HG03571 (cell line): ENCODE data around the gene NCOA4.
"Not testable (repeated sequence)": the region's sequence is repeated elsewhere in the genome, so short reads cannot be mapped to it uniquely, and the experiment has no call there.

Experiments
- ATAC-seq: cut with Tn5 transposase; IDR thresholded peaks from one replicate; pipeline ENCODE4 v1.9.1; 2021; ENCODE audit not compliant: unreplicated experiment

The NCOA4 gene

GRCh38 chr10:46052791-46053375 is 22.5 kb upstream of the NCOA4 start:
- no peak for ATAC-seq

- no peak for ATAC-seq
Observed at GRCh38 chr10:46052057-46052790, 21.8 kb upstream of the NCOA4 start.

GRCh38 chr10:46050941-46051623 is 20.7 kb upstream of the NCOA4 start:
- no peak for ATAC-seq

- ATAC-seq: not testable (repeated sequence)
Observed at GRCh38 chr10:46049497-46049831, 19.0 kb upstream of the NCOA4 start.

- ATAC-seq: no peak
Observed at GRCh38 chr10:46048152-46048551, 17.7 kb upstream of the NCOA4 start.

GRCh38 chr10:46046261-46046660 is 15.8 kb upstream of the NCOA4 start, which contains the start of gene MSMB:
Gene MSMB, minus strand, starts transcription at chr10:46046269. Its CDS starts 32 bp downstream, at chr10:46046237.
- no peak for ATAC-seq

- no peak for ATAC-seq
Observed at GRCh38 chr10:46042527-46042926, 12.1 kb upstream of the NCOA4 start.

- no peak for ATAC-seq
Observed at GRCh38 chr10:46040004-46040403, 9.6 kb upstream of the NCOA4 start.

- ATAC-seq: no peak
Observed at GRCh38 chr10:46037107-46037825, 6.8 kb upstream of the NCOA4 start.

- no peak for ATAC-seq
Observed at GRCh38 chr10:46035923-46036849, 5.8 kb upstream of the NCOA4 start.

- no peak for ATAC-seq
Observed at GRCh38 chr10:46033602-46034011, 3.2 kb upstream of the NCOA4 start.

- ATAC-seq: no peak
Observed at GRCh38 chr10:46031648-46032532, 1.5 kb upstream of the NCOA4 start.

- no peak for ATAC-seq
Observed at GRCh38 chr10:46029461-46030030, 877 bp downstream of the NCOA4 start.

GRCh38 chr10:46028584-46029460 is 1.6 kb downstream of the NCOA4 start:
- ATAC-seq: peak; percentile 30

- no peak for ATAC-seq
Observed at GRCh38 chr10:46026106-46026505, 4.3 kb downstream of the NCOA4 start.

- ATAC-seq: no peak
Observed at GRCh38 chr10:46025406-46025805, 5.0 kb downstream of the NCOA4 start.

GRCh38 chr10:46024948-46025347 is 5.5 kb downstream of the NCOA4 start:
- no peak for ATAC-seq
